OCI-LY7 (cell line): ENCODE data around the gene FOXK1. TPM values are rescaled to one million over a fixed set of nuclear protein-coding genes. Genes with fewer than 3 reads are reported as not detected.

ENCODE experiments used
- BruUV-seq: library from RNA; stranded (reverse); fragments of 400-500 nt; replicated peaks from 2 replicates; lab custom pipeline; 2021; lab: Mats Ljungman, UMichigan
- CTCF ChIA-PET: fragments of 300-600 bp; sonication (Branson Sonifier 250); formaldehyde crosslinking; loops from one replicate; lab custom pipeline; 2022; ENCODE audit warnings: antibody characterized with exemption; ENCODE audit not compliant: unreplicated experiment; lab: Charles Lee
- POLR2A ChIA-PET: fragments of 300-600 bp; sonication (Branson Sonifier 250); formaldehyde crosslinking; loops from one replicate; lab custom pipeline; 2022; ENCODE audit warnings: antibody characterized with exemption; lab: Charles Lee
- DNase-seq: peaks from one replicate; pipeline ENCODE4 v3.0.0-alpha.2; 2015; ENCODE audit warnings: low spot score
- H2AFZ ChIP-seq: fragments of 200-600 bp; sonication (generic), shearing (Covaris generic); 2 replicates; pipeline ENCODE4 v1.6.1; 2014; ENCODE audit warnings: mild to moderate bottlenecking, antibody characterized with exemption, low read length, moderate library complexity
- H3K27ac ChIP-seq: fragments of 200-600 bp; sonication (generic); 2 replicates; pipeline ENCODE4 v1.5.1; 2014; ENCODE audit warnings: mixed run types, low read depth, mild to moderate bottlenecking, moderate library complexity, low read length, inconsistent platforms; ENCODE audit not compliant: poor library complexity, severe bottlenecking
- H3K36me3 ChIP-seq: fragments of 200-600 bp; sonication (generic); 2 replicates; pipeline ENCODE4 v1.6.1; 2014; ENCODE audit warnings: mild to moderate bottlenecking, antibody characterized with exemption, low read length, moderate library complexity, mixed read lengths; ENCODE audit not compliant: insufficient read depth
- H3K4me1 ChIP-seq: fragments of 200-600 bp; sonication (generic); 2 replicates; pipeline ENCODE4 v1.5.1; 2014; ENCODE audit warnings: mild to moderate bottlenecking, low read length; ENCODE audit not compliant: insufficient read depth, poor library complexity, severe bottlenecking
- H3K4me2 ChIP-seq: fragments of 200-600 bp; sonication (generic); 2 replicates; pipeline ENCODE4 v1.6.1; 2014; ENCODE audit warnings: mild to moderate bottlenecking, low read length
- H3K4me3 ChIP-seq: fragments of 200-600 bp; sonication (generic); 2 replicates; pipeline ENCODE4 v1.5.1; 2014; ENCODE audit warnings: mild to moderate bottlenecking, low read depth, low read length; ENCODE audit not compliant: poor library complexity, severe bottlenecking
- H3K79me2 ChIP-seq: fragments of 200-600 bp; sonication (generic); 2 replicates; pipeline ENCODE4 v1.6.1; 2016; ENCODE audit warnings: low read depth, mild to moderate bottlenecking, low read length, moderate library complexity, mixed read lengths; ENCODE audit not compliant: insufficient read depth
- H3K9me2 ChIP-seq: fragments of 200-600 bp; sonication (generic); 2 replicates; pipeline ENCODE4 v1.6.1; 2016; ENCODE audit warnings: mild to moderate bottlenecking, low read length, mixed read lengths; ENCODE audit not compliant: insufficient read depth
- H3K9me3 ChIP-seq: fragments of 200-600 bp; sonication (generic); 2 replicates; pipeline ENCODE4 v1.6.1; 2014; ENCODE audit warnings: mild to moderate bottlenecking, mixed run types, low read length, mixed read lengths
- H4K20me1 ChIP-seq: fragments of 200-600 bp; sonication (generic); 2 replicates; pipeline ENCODE4 v1.6.1; 2014; ENCODE audit warnings: mild to moderate bottlenecking, antibody characterized with exemption, low read length, moderate library complexity, mixed read lengths; ENCODE audit not compliant: insufficient read depth
- EZH2phosphoT487 ChIP-seq: fragments of 200-600 bp; sonication (generic); IDR thresholded peaks from 2 replicates; pipeline ENCODE4 v1.6.1; 2018; ENCODE audit warnings: low read depth, borderline replicate concordance, mild to moderate bottlenecking, mixed run types, antibody characterized with exemption, low read length, moderate library complexity, mixed read lengths
- intact Hi-C: fragments of 100-400 bp; cut with micrococcal nuclease; formaldehyde crosslinking; loops from one replicate; pipeline ENCODE4 v1.10.0; 2022; ENCODE audit not compliant: unreplicated experiment
- total RNA-seq, 2 experiments: library from RNA; depleted of rRNA in 1 of 2; stranded (reverse); fragments of >200 nt in 1 of 2; shearing (Covaris generic) in 1 of 2; gene quantifications; 2 replicates each; pipeline ENCODE4 v1.2.3, GENCODE V29; 2014 to 2022
- TF ChIP-seq, protein P1 (sequence below): fragments of 200-600 bp; sonication (generic); conservative IDR thresholded peaks from 2 replicates; pipeline ENCODE4 v1.5.1; 2014; ENCODE audit warnings: mild to moderate bottlenecking, antibody characterized with exemption, low read length, moderate library complexity, mixed read lengths

Gene FOXK1
- total RNA-seq, 2 experiments from 2014 or later = 17.3 to 34.5 TPM

DNA sequence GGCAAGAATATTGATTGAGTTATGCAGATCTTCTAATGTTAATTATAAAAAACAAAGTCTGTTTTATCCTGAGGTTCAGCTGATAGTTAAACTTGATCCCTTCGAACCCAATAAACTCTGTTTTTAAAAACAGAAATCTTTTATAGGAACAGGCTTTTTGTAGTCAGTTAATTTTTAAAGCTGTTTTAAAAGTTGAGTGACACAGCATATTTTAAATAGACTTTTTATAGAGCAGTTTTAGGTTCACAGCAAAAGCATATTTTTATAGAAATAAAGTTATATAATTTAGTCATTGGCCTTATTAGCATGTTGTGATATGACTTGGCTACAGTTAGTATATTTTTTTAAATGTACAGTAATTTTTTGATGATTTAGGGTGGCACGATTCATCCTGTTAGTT is 11.1 kb downstream of the FOXK1 start:
- Histone ChIP-seq H3K4me3 (no peak overlapping the region), H2AFZ (no peak overlapping the region), H4K20me1 (peaks cover 14% of the 10 kb centered on the region), H3K36me3 (no peaks in the 10 kb centered on the region; the same call in 1 of the 2 replicates), H3K9me3 (no peaks in the 10 kb centered on the region), H3K4me1 (no peaks in the 10 kb centered on the region), H3K79me2 (peaks cover 81% of the 10 kb centered on the region), H3K4me2 (no peak overlapping the region), H3K27ac (no peak overlapping the region), H3K9me2 (no peaks in the 10 kb centered on the region)
- no peak for DNase-seq
- no peak for TF ChIP-seq EZH2phosphoT487
- TF ChIP-seq, protein P1, sequence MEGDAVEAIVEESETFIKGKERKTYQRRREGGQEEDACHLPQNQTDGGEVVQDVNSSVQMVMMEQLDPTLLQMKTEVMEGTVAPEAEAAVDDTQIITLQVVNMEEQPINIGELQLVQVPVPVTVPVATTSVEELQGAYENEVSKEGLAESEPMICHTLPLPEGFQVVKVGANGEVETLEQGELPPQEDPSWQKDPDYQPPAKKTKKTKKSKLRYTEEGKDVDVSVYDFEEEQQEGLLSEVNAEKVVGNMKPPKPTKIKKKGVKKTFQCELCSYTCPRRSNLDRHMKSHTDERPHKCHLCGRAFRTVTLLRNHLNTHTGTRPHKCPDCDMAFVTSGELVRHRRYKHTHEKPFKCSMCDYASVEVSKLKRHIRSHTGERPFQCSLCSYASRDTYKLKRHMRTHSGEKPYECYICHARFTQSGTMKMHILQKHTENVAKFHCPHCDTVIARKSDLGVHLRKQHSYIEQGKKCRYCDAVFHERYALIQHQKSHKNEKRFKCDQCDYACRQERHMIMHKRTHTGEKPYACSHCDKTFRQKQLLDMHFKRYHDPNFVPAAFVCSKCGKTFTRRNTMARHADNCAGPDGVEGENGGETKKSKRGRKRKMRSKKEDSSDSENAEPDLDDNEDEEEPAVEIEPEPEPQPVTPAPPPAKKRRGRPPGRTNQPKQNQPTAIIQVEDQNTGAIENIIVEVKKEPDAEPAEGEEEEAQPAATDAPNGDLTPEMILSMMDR = no peak
- CTCF ChIA-PET = no interaction called here
- intact Hi-C loops = no loop called here
- BruUV-seq = no TSS peak
- POLR2A ChIA-PET = interaction anchor here (0.7 kb wide), 1 partner anchor 30 kb away, joined by 3 read pairs; no protein-coding TSS in a partner anchor

DNA sequence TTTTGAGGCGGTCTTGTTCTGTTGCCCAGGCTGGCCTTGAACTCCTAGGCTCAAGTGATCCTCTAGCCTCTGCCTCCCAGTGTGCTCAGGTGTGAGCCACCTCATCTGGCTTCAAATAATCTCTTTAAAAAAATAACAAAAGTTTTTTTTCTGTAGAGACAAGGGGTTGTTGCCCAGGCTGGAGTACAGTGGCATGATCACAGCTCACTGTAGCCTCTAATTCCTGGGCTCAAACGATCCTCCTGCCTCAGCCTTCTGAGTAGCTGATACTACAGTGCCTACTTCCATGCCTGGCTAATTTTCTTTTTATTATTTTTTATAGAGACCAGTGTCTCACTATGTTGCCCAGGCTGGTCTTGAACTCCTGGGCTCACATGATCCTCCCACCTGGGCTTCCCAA is 11.7 kb downstream of the FOXK1 start:
- POLR2A ChIA-PET = no interaction called here
- no peak for DNase-seq
- no peak overlapping the region for H3K4me2 ChIP-seq

DNA sequence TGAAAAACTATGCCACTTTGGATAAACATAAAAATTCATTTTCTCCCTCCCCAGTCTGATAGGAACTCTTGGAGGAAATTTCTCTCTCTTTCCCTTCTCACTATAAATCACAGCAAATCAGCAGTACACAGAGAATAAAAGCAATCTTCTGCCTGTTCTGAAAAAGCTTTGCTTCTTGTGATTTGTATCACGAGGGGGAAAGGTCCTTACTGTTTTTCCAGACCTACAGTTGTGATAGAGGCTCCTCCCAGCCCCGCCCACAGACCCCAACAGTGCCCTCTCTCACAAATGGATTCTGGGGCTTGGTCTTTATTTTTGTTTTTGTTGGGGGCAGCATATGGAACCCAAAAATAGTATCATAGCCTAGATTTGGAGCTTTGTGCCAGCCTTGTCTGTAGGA is 12.2 kb downstream of the FOXK1 start:
- H3K4me1 ChIP-seq = no peaks in the 10 kb centered on the region
- peaks cover 81% of the 10 kb centered on the region for H3K79me2 ChIP-seq
- no TSS peak for BruUV-seq
- no peak overlapping the region for H3K4me3 ChIP-seq
- no peak for DNase-seq
- H4K20me1 ChIP-seq = peaks cover 14% of the 10 kb centered on the region
- intact Hi-C loops = no loop called here
- TF ChIP-seq, protein P1 = no peak
- no peak for TF ChIP-seq EZH2phosphoT487
- no peak overlapping the region for H3K4me2 ChIP-seq
- no peaks in the 10 kb centered on the region for H3K9me2 ChIP-seq
- H3K9me3 ChIP-seq = no peaks in the 10 kb centered on the region
- no peak overlapping the region for H2AFZ ChIP-seq
- no peaks in the 10 kb centered on the region; the same call in 1 of the 2 replicates for H3K36me3 ChIP-seq
- POLR2A ChIA-PET = no interaction called here
- no peak overlapping the region for H3K27ac ChIP-seq
- CTCF ChIA-PET = no interaction called here

More for the DNA sequence above, 11.7 kb downstream of the FOXK1 start:
- peaks cover 81% of the 10 kb centered on the region for H3K79me2 ChIP-seq
- no peaks in the 10 kb centered on the region; the same call in 1 of the 2 replicates for H3K36me3 ChIP-seq
- H3K9me2 ChIP-seq = no peaks in the 10 kb centered on the region
- no peaks in the 10 kb centered on the region for H3K4me1 ChIP-seq
- CTCF ChIA-PET = no interaction called here
- no peak overlapping the region for H3K4me3 ChIP-seq
- no peak overlapping the region for H2AFZ ChIP-seq
- peaks cover 14% of the 10 kb centered on the region for H4K20me1 ChIP-seq
- BruUV-seq = no TSS peak
- no peak for TF ChIP-seq EZH2phosphoT487
- TF ChIP-seq, protein P1 = no peak
- intact Hi-C loops = no loop called here
- H3K9me3 ChIP-seq = no peaks in the 10 kb centered on the region
- no peak overlapping the region for H3K27ac ChIP-seq
